GM19025 (cell line): ENCODE data around the gene GOLGB1.
"Not testable (repeated sequence)": the region's sequence is repeated elsewhere in the genome, so short reads cannot be mapped to it uniquely, and the experiment has no call there.

Source experiments
- ATAC-seq: cut with Tn5 transposase; IDR thresholded peaks from one replicate; pipeline ENCODE4 v1.9.1; 2021; ENCODE audit warnings: mild to moderate bottlenecking, low read depth, moderate library complexity; ENCODE audit not compliant: unreplicated experiment

Gene GOLGB1

GRCh38 chr3:121749276-121750086, at the start of gene GOLGB1:
TSS of gene GOLGB1 (minus strand) at chr3:121749741. CDS start at chr3:121730971, 18,770 bp downstream.
- ATAC-seq: peak; percentile 97

GRCh38 chr3:121796970-121797369, 47.4 kb upstream of the GOLGB1 start:
- no peak for ATAC-seq

- no peak for ATAC-seq
Measured at GRCh38 chr3:121794264-121794983, 44.9 kb upstream of the GOLGB1 start.

- peak; percentile 44 for ATAC-seq
Measured at GRCh38 chr3:121793078-121793477, 43.5 kb upstream of the GOLGB1 start.

GRCh38 chr3:121786485-121786884, 36.9 kb upstream of the GOLGB1 start:
- ATAC-seq: no peak

GRCh38 chr3:121782784-121783183, 33.2 kb upstream of the GOLGB1 start:
- not testable (repeated sequence) for ATAC-seq

GRCh38 chr3:121781611-121782010, 32.1 kb upstream of the GOLGB1 start:
- ATAC-seq: no peak

GRCh38 chr3:121775095-121775494, 25.6 kb upstream of the GOLGB1 start:
- ATAC-seq: not testable (repeated sequence)

GRCh38 chr3:121769246-121769645, 19.7 kb upstream of the GOLGB1 start:
- no peak for ATAC-seq

- ATAC-seq: no peak
Measured at GRCh38 chr3:121768452-121768851, 18.9 kb upstream of the GOLGB1 start.

GRCh38 chr3:121759541-121760202, 10.1 kb upstream of the GOLGB1 start:
- ATAC-seq: no peak

GRCh38 chr3:121758727-121759450, 9.3 kb upstream of the GOLGB1 start:
- ATAC-seq: no peak

- no peak for ATAC-seq
Measured at GRCh38 chr3:121757812-121758545, 8.4 kb upstream of the GOLGB1 start.

GRCh38 chr3:121757087-121757811, 7.7 kb upstream of the GOLGB1 start:
- no peak for ATAC-seq

- ATAC-seq: no peak
Measured at GRCh38 chr3:121752772-121753171, 3.2 kb upstream of the GOLGB1 start.

- no peak for ATAC-seq
Measured at GRCh38 chr3:121752261-121752660, 2.7 kb upstream of the GOLGB1 start.

GRCh38 chr3:121750087-121750415, 510 bp upstream of the GOLGB1 start:
- no peak for ATAC-seq

GRCh38 chr3:121748680-121749275, 763 bp downstream of the GOLGB1 start:
- ATAC-seq: no peak

- no peak for ATAC-seq
Measured at GRCh38 chr3:121747976-121748375, 1.6 kb downstream of the GOLGB1 start.
